Measurements from ENCODE around the gene NUMBL. TPM values are rescaled to one million over a fixed set of nuclear protein-coding genes. Genes with fewer than 3 reads are reported as not detected.
A peak's percentile ranks its signal among the peaks of the same experiment; 100 is the strongest.
"Not testable (repeated sequence)": the region's sequence is repeated elsewhere in the genome, so short reads cannot be mapped to it uniquely, and the experiment has no call there.

The NUMBL gene
- total RNA-seq: 1 to 10 TPM; 6.4 to 7.2 TPM

DNA sequence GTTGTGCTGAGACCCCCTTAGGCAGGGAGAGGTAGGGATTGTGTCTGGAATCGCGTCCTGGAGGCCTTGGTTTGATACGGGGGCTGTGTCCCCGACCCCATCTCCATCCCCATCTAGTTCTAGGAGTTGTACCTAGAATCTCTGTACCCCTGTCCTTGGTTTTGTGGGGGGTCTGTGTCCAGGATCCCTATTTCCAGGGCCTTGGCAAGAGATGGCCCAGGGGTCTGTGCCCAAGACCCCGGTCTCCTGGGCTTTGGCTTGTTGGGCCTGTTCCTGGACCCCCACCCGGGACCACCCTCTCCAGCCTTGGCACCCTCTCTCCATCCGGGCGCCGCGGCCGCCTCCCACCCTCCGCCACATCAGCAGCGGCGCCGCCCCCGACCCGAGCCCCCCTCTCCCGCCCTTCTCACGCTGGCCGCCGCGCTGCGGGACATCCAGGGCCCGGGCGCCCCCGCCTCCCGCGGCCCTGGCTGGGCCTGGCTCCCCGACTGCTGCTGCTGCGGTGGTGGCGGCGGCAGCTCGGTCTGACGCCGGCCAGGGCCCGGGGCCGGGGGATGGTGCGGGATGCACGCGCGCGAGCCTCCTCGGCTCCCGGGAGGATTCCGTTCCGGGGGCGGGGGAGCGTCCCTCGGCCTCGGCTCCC lies at the start of gene NUMBL:
Gene NUMBL, minus strand, starts transcription at position 602 of the 643 bp plus-strand sequence. Its CDS starts 168 bp downstream, at position 434.
- ATAC-seq (no peak), DNase-seq (no peak)
- no peaks in the 10 kb centered on the region for H3K27me3 Mint-ChIP-seq
- H3K36me3 Mint-ChIP-seq: peaks cover 4% of the 10 kb centered on the region
- CTCF ChIA-PET: interaction anchor here (0.9 to 1.6 kb wide), 5 partner anchors 11 to 56 kb away, joined by 3 to 5 read pairs (median 3); partner anchors contain the start of genes COQ8B and ITPKC
- H3K4me1 Mint-ChIP-seq: peaks cover 2% of the 10 kb centered on the region
- H3K27ac Mint-ChIP-seq: peak within 1 kb of the TSS; percentile 83
- no peaks in the 10 kb centered on the region for H3K9me3 Mint-ChIP-seq (ENCODE audit: low read depth)
- peak within 1 kb of the TSS; percentile 83 for H3K4me3 Mint-ChIP-seq

DNA sequence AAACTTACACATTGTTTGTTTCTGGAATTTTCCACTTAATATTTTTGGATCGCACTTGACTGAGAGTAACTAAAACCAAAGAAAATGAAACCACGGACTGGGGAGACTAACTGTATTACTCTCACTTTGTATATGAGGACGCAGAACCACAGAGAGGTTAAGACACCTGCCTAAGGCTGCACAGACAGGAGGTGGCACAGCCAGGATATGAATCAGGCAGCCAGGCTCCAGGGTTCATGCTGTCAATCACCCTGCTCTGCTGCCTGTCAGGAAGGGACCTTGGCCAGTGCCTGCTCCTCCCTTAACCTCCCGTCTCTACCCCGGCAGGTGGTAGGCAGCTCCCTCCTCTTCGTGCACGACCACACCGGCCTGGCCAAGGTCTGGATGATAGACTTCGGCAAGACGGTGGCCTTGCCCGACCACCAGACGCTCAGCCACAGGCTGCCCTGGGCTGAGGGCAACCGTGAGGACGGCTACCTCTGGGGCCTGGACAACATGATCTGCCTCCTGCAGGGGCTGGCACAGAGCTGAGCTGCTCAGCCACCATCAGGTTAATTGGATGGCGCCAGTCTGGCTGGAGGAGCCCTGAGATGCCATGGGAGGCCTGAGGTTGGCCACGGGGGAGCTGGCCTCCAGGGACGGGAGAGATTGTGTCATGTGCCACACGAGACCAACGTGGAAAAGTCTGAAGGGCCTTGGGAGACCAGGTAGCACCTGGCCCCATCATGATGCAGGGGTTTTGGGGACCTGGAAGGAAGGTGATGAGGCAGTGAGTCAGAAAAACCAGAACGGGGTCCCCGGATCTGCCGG lies 48.8 kb upstream of the NUMBL start:
- Mint-ChIP-seq H3K27ac (no peak overlapping the region), H3K9me3 (ENCODE audit: low read depth) (no peaks in the 10 kb centered on the region), H3K36me3 (peaks cover 8% of the 10 kb centered on the region), H3K4me3 (no peak overlapping the region), H3K27me3 (no peaks in the 10 kb centered on the region), H3K4me1 (peaks cover 5% of the 10 kb centered on the region)
- CTCF ChIA-PET: no interaction called here
- DNase-seq (peak; percentile 46), ATAC-seq (peak; percentile 50)

DNA sequence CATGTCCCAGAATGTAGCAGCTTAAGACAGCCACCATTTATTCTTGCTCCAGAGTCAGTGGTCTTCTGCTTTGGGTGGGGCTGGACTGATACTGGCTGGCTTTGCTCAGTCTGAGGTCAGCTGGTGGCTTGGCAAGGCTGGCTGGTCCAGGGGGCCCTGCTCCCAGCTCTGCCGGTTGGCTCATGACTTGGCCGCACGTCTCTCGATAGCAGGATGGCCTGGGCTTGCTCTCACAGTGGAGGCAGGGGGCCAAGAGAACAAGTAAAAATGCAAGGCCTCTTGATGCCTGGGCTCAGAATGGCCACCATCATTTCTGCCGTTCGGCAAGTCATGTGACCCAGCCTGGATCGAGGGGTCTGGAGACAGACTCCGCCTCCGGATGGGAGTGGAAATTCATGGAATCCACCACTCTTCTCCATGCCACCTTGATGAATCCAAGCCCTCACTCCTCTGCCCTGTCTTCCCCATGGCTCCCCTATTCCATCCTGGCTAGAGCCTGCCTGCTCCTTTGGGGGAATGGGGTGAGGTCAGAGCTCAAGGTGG lies 46.7 kb upstream of the NUMBL start:
- ATAC-seq (no peak), DNase-seq (no peak)
- Mint-ChIP-seq H3K4me1 (peaks cover 5% of the 10 kb centered on the region), H3K36me3 (peaks cover 8% of the 10 kb centered on the region), H3K9me3 (ENCODE audit: low read depth) (no peaks in the 10 kb centered on the region), H3K27ac (no peak overlapping the region), H3K4me3 (no peak overlapping the region), H3K27me3 (no peaks in the 10 kb centered on the region)
- CTCF ChIA-PET: no interaction called here

DNA sequence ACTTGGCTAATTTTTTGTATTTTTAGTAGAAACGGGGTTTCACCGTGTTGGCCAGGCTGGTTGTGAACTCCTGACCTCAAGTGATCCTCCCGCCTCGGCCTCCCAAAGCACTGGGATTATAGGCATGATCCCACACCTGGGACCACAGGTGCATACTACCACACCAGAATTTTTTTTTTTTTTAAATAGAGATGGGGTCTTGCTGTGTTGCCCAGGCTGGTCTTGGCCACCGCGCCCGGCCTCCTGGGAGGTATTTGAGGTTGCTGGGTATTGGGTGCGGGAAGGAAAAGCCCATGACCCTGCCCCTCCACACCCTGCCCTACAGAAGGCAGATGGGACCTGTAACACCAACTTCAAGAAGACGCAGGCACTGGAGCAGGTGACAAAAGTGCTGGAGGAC lies 46.2 kb upstream of the NUMBL start:
- H3K9me3 Mint-ChIP-seq (ENCODE audit: low read depth): no peaks in the 10 kb centered on the region
- no peak overlapping the region for H3K4me3 Mint-ChIP-seq
- H3K27me3 Mint-ChIP-seq: no peaks in the 10 kb centered on the region
- DNase-seq (no peak), ATAC-seq (no peak)
- H3K36me3 Mint-ChIP-seq: peaks cover 8% of the 10 kb centered on the region
- peaks cover 5% of the 10 kb centered on the region for H3K4me1 Mint-ChIP-seq
- H3K27ac Mint-ChIP-seq: no peak overlapping the region
- CTCF ChIA-PET: no interaction called here

DNA sequence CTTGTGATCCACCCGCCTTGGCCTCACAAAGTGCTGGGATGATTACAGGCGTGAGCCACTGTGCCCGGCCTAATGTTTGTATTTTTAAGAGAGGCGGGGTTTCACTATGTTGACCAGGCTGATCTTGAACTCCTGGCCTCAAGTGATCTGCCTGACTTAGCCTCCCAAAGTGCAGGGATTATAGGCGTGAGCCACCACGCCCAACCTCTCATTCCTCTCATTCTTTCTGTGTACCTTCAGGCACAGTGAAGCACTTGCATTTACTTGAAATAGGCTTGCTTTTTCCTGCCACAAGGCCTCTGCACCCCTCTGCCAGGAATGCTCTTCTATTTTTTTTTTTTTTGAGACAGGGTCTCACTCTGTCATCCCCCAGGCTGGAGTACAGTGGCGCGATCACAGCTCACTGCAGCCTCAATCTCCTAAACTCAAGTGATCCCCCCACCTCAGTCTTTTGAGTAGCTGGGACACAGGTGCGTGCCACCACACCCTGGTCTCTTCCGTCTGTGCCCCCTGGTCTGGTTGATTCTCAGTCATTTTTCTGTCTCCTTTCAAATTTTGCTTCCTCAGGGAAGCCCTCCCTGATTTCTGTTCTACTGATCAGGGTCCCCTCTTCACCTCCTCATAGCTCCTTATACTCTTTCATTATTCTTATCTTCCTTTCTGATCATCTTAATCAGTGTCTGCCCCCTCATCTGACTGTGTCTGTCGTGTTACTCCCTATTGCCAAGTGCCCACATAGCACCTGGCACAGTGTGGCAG lies 44.7 kb upstream of the NUMBL start:
- H3K27me3 Mint-ChIP-seq: no peaks in the 10 kb centered on the region
- no peak for ATAC-seq
- H3K36me3 Mint-ChIP-seq: peaks cover 13% of the 10 kb centered on the region
- no peak overlapping the region for H3K4me3 Mint-ChIP-seq
- CTCF ChIA-PET: interaction anchor here (1.6 kb wide), 1 partner anchor 101 kb away, joined by 5 read pairs; no protein-coding TSS in a partner anchor
- peaks cover 5% of the 10 kb centered on the region for H3K4me1 Mint-ChIP-seq
- DNase-seq: no peak
- no peak overlapping the region for H3K27ac Mint-ChIP-seq
- no peaks in the 10 kb centered on the region for H3K9me3 Mint-ChIP-seq (ENCODE audit: low read depth)

DNA sequence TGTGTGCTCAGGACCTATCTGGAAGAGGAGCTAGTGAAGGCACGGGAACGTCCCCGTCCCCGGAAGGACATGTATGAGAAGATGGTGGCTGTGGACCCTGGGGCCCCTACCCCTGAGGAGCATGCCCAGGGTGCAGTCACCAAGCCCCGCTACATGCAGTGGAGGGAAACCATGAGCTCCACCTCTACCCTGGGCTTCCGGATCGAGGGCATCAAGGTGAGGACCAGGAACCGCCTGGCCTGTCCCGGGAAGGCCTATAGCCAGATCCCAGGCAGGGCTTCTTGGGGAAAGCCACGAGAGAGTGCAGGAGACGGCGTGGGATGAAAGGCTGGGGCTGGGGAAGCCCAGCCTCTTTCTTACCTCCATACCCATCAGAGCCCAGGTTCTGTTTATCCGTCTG lies 42.7 kb upstream of the NUMBL start:
- H3K27me3 Mint-ChIP-seq: no peaks in the 10 kb centered on the region
- no peaks in the 10 kb centered on the region for H3K9me3 Mint-ChIP-seq (ENCODE audit: low read depth)
- H3K36me3 Mint-ChIP-seq: peaks cover 14% of the 10 kb centered on the region
- no peak for ATAC-seq
- CTCF ChIA-PET: interaction anchor here (1.8 kb wide), 1 partner anchor 87 kb away, joined by 4 read pairs; no protein-coding TSS in a partner anchor
- no peak for DNase-seq
- H3K4me3 Mint-ChIP-seq: no peak overlapping the region
- no peaks in the 10 kb centered on the region for H3K4me1 Mint-ChIP-seq
- H3K27ac Mint-ChIP-seq: no peak overlapping the region

DNA sequence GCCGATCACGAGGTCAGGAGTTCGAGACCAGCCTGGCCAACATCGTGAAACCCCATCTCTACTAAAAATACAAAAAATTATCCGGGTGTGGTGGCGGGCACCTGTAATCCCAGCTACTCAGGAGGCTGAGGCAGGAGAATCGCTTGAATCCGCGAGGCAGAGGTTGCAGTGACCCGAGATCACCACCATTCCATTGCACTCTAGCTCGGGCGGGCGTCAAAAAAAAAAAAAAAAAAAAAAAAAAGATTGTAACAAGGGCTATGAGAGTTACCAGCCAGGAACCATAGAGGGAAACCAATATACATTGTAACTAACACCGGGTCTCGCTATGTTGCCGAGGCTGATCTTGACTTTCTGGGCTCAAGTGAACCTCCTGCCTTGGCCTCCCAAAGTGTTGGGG lies 41.9 kb upstream of the NUMBL start:
- not testable (repeated sequence) for H3K4me3 Mint-ChIP-seq; H3K27me3 Mint-ChIP-seq; DNase-seq; H3K4me1 Mint-ChIP-seq; H3K27ac Mint-ChIP-seq; ATAC-seq; H3K9me3 Mint-ChIP-seq (ENCODE audit: low read depth)
- CTCF ChIA-PET: interaction anchor here (0.6 to 1.8 kb wide), 3 partner anchors 15 to 88 kb away, joined by 3 to 4 read pairs (median 3); partner anchors contain the start of genes COQ8B and ITPKC
- peaks cover 14% of the 10 kb centered on the region for H3K36me3 Mint-ChIP-seq

DNA sequence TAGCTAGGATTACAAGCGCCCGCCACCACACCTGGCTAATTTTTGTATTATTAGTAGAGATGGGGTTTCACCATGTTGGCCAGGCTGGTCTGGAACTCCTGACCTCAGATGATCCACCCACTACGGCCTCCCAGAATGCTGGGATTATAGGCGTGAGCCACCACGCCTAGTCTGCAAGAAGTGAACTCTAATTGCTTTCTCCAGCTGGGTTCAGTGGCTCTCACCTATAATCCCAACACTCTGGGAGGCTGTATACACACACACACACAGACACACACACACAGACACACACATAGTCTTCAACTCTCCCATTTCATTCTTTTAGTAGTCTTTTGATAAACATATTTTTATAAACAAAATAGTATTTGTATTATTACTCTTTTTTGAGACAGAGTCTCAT lies 39.6 kb upstream of the NUMBL start:
- H3K27me3 Mint-ChIP-seq; H3K4me1 Mint-ChIP-seq; H3K4me3 Mint-ChIP-seq; ATAC-seq; CTCF ChIA-PET; H3K27ac Mint-ChIP-seq; DNase-seq; H3K9me3 Mint-ChIP-seq (ENCODE audit: low read depth): not testable (repeated sequence)
- H3K36me3 Mint-ChIP-seq: peaks cover 14% of the 10 kb centered on the region

DNA sequence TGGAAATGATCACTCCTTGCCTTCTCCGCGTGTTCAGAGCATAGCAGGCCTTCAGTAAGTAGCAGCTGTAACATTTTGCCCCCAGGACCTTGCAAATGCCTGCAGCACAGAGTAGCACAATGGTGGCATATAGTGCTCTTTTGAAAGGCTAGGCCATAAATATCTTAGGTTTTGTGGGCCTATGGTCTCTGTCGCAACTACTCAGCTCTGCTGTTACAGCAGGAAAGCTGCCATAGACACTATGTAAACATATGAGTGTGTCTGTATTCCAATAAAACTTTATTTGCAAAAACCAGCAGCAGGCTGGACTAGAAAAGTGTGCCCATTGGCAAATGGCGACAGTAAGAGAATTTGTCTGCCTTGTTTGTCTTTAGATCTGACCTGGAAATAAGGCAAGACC lies 35.8 kb upstream of the NUMBL start:
- CTCF ChIA-PET: no interaction called here
- no peak for DNase-seq
- no peak overlapping the region for H3K4me3 Mint-ChIP-seq
- H3K27me3 Mint-ChIP-seq: no peaks in the 10 kb centered on the region
- peaks cover 21% of the 10 kb centered on the region for H3K36me3 Mint-ChIP-seq
- H3K4me1 Mint-ChIP-seq: peaks cover 16% of the 10 kb centered on the region
- H3K27ac Mint-ChIP-seq: no peak overlapping the region
- no peak for ATAC-seq
- H3K9me3 Mint-ChIP-seq (ENCODE audit: low read depth): no peaks in the 10 kb centered on the region

DNA sequence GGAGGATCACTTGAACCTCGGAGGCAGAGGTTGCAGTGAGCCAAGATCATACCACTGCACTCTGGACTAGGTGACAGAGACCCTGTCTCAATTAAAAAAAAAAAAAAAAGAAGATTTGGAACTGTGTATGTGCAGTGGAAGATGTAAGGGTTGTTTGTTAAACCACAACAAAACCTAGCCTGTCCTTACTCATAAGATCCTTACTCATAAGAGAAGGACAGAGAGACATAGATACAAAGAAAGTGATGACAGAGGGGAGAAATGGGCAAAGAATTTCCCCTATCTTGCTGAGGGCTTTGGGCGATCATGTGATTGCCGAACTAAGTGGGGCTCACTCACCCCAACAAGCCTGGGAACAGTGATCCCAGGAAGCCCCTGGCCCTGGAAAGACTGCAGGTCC lies 34.4 kb upstream of the NUMBL start:
- Mint-ChIP-seq H3K4me1 (peaks cover 28% of the 10 kb centered on the region), H3K27me3 (no peaks in the 10 kb centered on the region), H3K36me3 (peaks cover 18% of the 10 kb centered on the region), H3K27ac (no peak overlapping the region), H3K9me3 (ENCODE audit: low read depth) (no peaks in the 10 kb centered on the region), H3K4me3 (no peak overlapping the region)
- DNase-seq (no peak), ATAC-seq (peak; percentile 54)
- CTCF ChIA-PET: no interaction called here

DNA sequence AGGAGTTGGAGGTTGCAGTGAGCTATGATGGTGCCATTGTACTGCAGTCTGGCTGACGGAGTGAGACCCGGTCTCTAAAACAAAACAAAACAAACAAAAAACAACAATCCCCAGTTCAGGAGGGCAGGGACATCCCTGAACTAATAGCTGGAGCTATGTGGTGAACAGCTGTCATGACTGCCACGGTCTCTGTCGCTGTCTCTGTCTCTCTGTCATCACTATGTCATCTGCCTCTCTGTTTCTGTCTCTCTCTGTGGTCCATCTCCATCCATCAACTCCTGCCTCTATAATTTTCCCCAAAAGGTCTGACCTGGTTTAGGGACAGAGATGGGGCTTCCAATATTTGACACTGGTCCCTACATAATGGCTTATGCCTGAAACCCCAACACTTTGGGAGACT lies 33.9 kb upstream of the NUMBL start:
- CTCF ChIA-PET: no interaction called here
- ATAC-seq: no peak
- DNase-seq: no peak
- H3K36me3 Mint-ChIP-seq: peaks cover 18% of the 10 kb centered on the region
- peaks cover 33% of the 10 kb centered on the region for H3K4me1 Mint-ChIP-seq
- H3K4me3 Mint-ChIP-seq: no peak overlapping the region
- H3K27me3 Mint-ChIP-seq: no peaks in the 10 kb centered on the region
- no peak overlapping the region for H3K27ac Mint-ChIP-seq
- no peaks in the 10 kb centered on the region for H3K9me3 Mint-ChIP-seq (ENCODE audit: low read depth)

DNA sequence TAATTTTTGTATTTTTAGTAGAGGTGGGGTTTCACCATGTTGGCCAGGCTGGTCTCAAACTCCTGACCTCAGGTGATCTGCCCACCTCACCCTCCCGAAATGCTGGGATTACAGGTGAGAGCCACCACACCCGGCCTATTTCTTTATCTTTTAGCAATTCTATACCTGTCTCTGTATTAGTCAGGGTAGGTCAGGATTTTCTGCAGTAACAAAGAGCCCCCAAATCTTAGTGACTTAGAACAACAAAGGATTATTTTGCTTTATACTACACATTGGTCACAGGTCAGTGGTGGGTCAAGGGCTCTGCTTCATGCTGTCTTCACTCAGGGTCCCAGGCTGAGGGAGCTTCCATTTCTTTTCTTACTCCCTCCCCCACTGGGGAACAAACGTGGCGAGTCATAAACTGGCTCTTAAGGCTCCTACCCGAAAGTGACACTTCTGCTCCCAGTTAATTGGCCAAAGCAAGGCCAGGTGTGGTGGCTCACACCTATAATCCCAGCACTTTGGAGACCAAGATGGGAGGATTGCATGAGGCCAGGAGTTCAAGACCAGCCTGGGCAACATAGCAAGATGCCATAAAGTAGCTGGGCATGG lies 33.3 kb upstream of the NUMBL start:
- H3K4me3 Mint-ChIP-seq: no peak overlapping the region
- DNase-seq: no peak
- no peaks in the 10 kb centered on the region for H3K9me3 Mint-ChIP-seq (ENCODE audit: low read depth)
- no peak overlapping the region for H3K27ac Mint-ChIP-seq
- H3K4me1 Mint-ChIP-seq: peaks cover 38% of the 10 kb centered on the region
- CTCF ChIA-PET: no interaction called here
- no peak for ATAC-seq
- H3K36me3 Mint-ChIP-seq: peaks cover 18% of the 10 kb centered on the region
- H3K27me3 Mint-ChIP-seq: no peaks in the 10 kb centered on the region
